IMR-90 (cell line): ENCODE results near the gene UBE2J1. TPM values are rescaled to one million over a fixed set of nuclear protein-coding genes. Genes with fewer than 3 reads are reported as not detected.

Experiments used
- ATAC-seq: fragments of 200-7000 bp; cut with Tn5 transposase; 2 replicates; pipeline ENCODE4 v1.9.1; 2020; ENCODE audit warnings: low read depth, mild to moderate bottlenecking, moderate library complexity
- BruUV-seq: library from RNA; stranded (reverse); fragments of 400-500 nt; replicated peaks from 2 replicates; lab custom pipeline; 2021; lab: Mats Ljungman, UMichigan
- CTCF ChIA-PET: fragments of 300-600 bp; formaldehyde crosslinking; extraction: SDS; loops from one replicate; lab custom pipeline; 2021; ENCODE audit warnings: antibody characterized with exemption; lab: Yijun Ruan, JAX
- POLR2A ChIA-PET: fragments of 300-600 bp; sonication (Branson Sonifier 250); formaldehyde crosslinking; loops from one replicate; lab custom pipeline; 2022; ENCODE audit warnings: antibody characterized with exemption; ENCODE audit not compliant: unreplicated experiment; lab: Charles Lee
- DNase-seq: peaks from one replicate; pipeline ENCODE4 v3.0.0; 2013
- H2AFZ ChIP-seq: replicated peaks from 2 replicates; pipeline ENCODE3; 2013; ENCODE audit warnings: low read length, mild to moderate bottlenecking; ENCODE audit not compliant: poor library complexity
- H2AK5ac ChIP-seq: 2 replicates; pipeline ENCODE4 v1.6.1; 2013; ENCODE audit warnings: low read depth, low read length, inconsistent platforms
- H2AK9ac ChIP-seq: replicated peaks from 2 replicates; pipeline ENCODE3; 2013; ENCODE audit warnings: mild to moderate bottlenecking, low read depth, low read length, moderate library complexity; ENCODE audit not compliant: poor library complexity
- H2BK120ac ChIP-seq: 2 replicates; pipeline ENCODE4 v1.6.1; 2013; ENCODE audit warnings: low read depth, low read length, inconsistent platforms
- H2BK15ac ChIP-seq: 3 replicates; pipeline ENCODE4 v1.6.1; 2013; ENCODE audit warnings: low read depth, low read length, inconsistent platforms
- H2BK20ac ChIP-seq: 2 replicates; pipeline ENCODE4 v1.6.1; 2013; ENCODE audit warnings: low read depth, mild to moderate bottlenecking, inconsistent platforms, low read length, moderate library complexity
- H2BK5ac ChIP-seq: 2 replicates; pipeline ENCODE4 v1.6.1; 2013; ENCODE audit warnings: mild to moderate bottlenecking, low read depth, low read length, inconsistent platforms; ENCODE audit not compliant: poor library complexity, severe bottlenecking
- H3K14ac ChIP-seq: replicated peaks from 2 replicates; pipeline ENCODE4 v1.6.1; 2013; ENCODE audit warnings: low read depth, low read length, inconsistent platforms
- H3K18ac ChIP-seq: 2 replicates; pipeline ENCODE4 v1.6.1; 2013; ENCODE audit warnings: low read depth, low read length, control low read depth
- H3K23ac ChIP-seq: 2 replicates; pipeline ENCODE4 v1.6.1; 2013; ENCODE audit warnings: low read depth, low read length, inconsistent platforms
- H3K27ac ChIP-seq: 2 replicates; pipeline ENCODE4 v1.5.1; 2013; ENCODE audit warnings: mild to moderate bottlenecking, control low read depth, low read length; ENCODE audit not compliant: insufficient read depth
- H3K27me3 ChIP-seq: 2 replicates; pipeline ENCODE4 v1.6.1; 2013; ENCODE audit warnings: low read length; ENCODE audit not compliant: control insufficient read depth, insufficient read depth
- H3K36me3 ChIP-seq: 2 replicates; pipeline ENCODE4 v1.6.1; 2013; ENCODE audit warnings: low read length, mixed read lengths; ENCODE audit not compliant: control insufficient read depth, insufficient read depth
- H3K4ac ChIP-seq: 2 replicates; pipeline ENCODE4 v1.6.1; 2013; ENCODE audit warnings: low read depth, low read length, inconsistent platforms
- H3K4me1 ChIP-seq: 2 replicates; pipeline ENCODE4 v1.6.1; 2013; ENCODE audit warnings: low read length, mixed read lengths; ENCODE audit not compliant: control insufficient read depth, insufficient read depth
- H3K4me2 ChIP-seq: 2 replicates; pipeline ENCODE4 v1.6.1; 2013; ENCODE audit warnings: low read depth, mild to moderate bottlenecking, control low read depth, low read length, moderate library complexity
- H3K4me3 ChIP-seq: 2 replicates; pipeline ENCODE4 v1.5.1; 2013; ENCODE audit warnings: low read depth, mild to moderate bottlenecking, control low read depth, low read length, moderate library complexity; ENCODE audit not compliant: insufficient read depth
- H3K56ac ChIP-seq: 2 replicates; pipeline ENCODE4 v1.6.1; 2013; ENCODE audit warnings: low read length, inconsistent platforms; ENCODE audit not compliant: insufficient read depth; ENCODE audit errors: extremely low read depth
- H3K79me1 ChIP-seq, 2 experiments: 2 replicates each; pipeline ENCODE4 v1.6.1; 2013; ENCODE audit warnings: low read length in 2 of 2, inconsistent platforms in 1 of 2, low read depth in 1 of 2
- H3K9ac ChIP-seq: 2 replicates; pipeline ENCODE4 v1.6.1; 2013; ENCODE audit warnings: low read depth, low read length, control low read depth
- H3K9me1 ChIP-seq: 2 replicates; pipeline ENCODE4 v1.6.1; 2013; ENCODE audit warnings: low read length, inconsistent platforms; ENCODE audit not compliant: insufficient read depth
- H3K9me3 ChIP-seq: 2 replicates; pipeline ENCODE4 v1.6.1; 2013; ENCODE audit warnings: low read length; ENCODE audit not compliant: control insufficient read depth, insufficient read depth
- H4K20me1 ChIP-seq: 2 replicates; pipeline ENCODE4 v1.6.1; 2013; ENCODE audit warnings: low read length, inconsistent platforms; ENCODE audit not compliant: insufficient read depth
- H4K5ac ChIP-seq: 2 replicates; pipeline ENCODE4 v1.6.1; 2013; ENCODE audit warnings: mild to moderate bottlenecking, low read depth, low read length, control low read depth
- H4K8ac ChIP-seq, 2 experiments: 2 replicates each; pipeline ENCODE4 v1.6.1; 2013; ENCODE audit warnings: low read depth in 2 of 2, low read length in 2 of 2, control low read depth in 1 of 2, inconsistent platforms in 1 of 2
- H4K91ac ChIP-seq: 2 replicates; pipeline ENCODE4 v1.6.1; 2013; ENCODE audit warnings: low read depth, low read length, inconsistent platforms; ENCODE audit not compliant: insufficient read depth
- CHD1 ChIP-seq: IDR thresholded peaks from 2 replicates; pipeline ENCODE4 v1.6.1; 2012; ENCODE audit warnings: low read depth, low read length, improper control_type of control experiment
- CTCF ChIP-seq: conservative IDR thresholded peaks from 2 replicates; pipeline ENCODE4 v1.5.1; 2012; ENCODE audit warnings: mild to moderate bottlenecking, low read depth, low read length, improper control_type of control experiment
- ELK1 ChIP-seq: fragments of 150-350 bp; IDR thresholded peaks from 2 replicates; pipeline ENCODE4 v1.6.1; 2016; ENCODE audit warnings: low read depth, mild to moderate bottlenecking, low read length, moderate library complexity, borderline replicate concordance
- NFE2L2 ChIP-seq: fragments of 150-350 bp; IDR thresholded peaks from 2 replicates; pipeline ENCODE4 v1.6.1; 2016; ENCODE audit warnings: low read depth, mild to moderate bottlenecking, low read length
- POLR2A ChIP-seq: IDR thresholded peaks from 2 replicates; pipeline ENCODE4 v1.6.1; 2012; ENCODE audit warnings: mild to moderate bottlenecking, low read depth, low read length
- RFX5 ChIP-seq: IDR thresholded peaks from 2 replicates; pipeline ENCODE4 v1.8.0; 2012; ENCODE audit warnings: low read depth, mild to moderate bottlenecking, low read length, moderate library complexity
- WGBS, 2 experiments: methylation state at CpG; one replicate each; pipeline versions ENCODE4 v1.1.5 to v1.1.7; 2013; ENCODE audit warnings: missing lambda C conversion rate in 2 of 2; ENCODE audit not compliant: insufficient read length in 1 of 2; ENCODE audit errors: extremely low coverage in 2 of 2; 5-methylcytosine and 5-hydroxymethylcytosine counted together
- dilution Hi-C: fragments of 300-500 bp; cut with HindIII; formaldehyde crosslinking; loops from one replicate; pipeline ENCODE4 v1.14.3; 2018; ENCODE audit warnings: low sequenced_read_pairs; ENCODE audit not compliant: unreplicated experiment
- in situ Hi-C: fragments of 300-500 bp; cut with MboI; formaldehyde crosslinking; loops from 3 replicates; pipeline ENCODE4 v1.14.3; 2019; ENCODE audit warnings: low sequenced_read_pairs, inconsistent platforms, mixed read lengths
- intact Hi-C: fragments of 100-400 bp; cut with micrococcal nuclease; formaldehyde crosslinking; loops from 2 replicates; pipeline ENCODE4 v1.10.0; 2022
- polyA plus RNA-seq, 3 experiments: library from polyadenylated mRNA; depleted of rRNA; stranded (reverse); fragments of >200 nt; gene quantifications; 2 replicates each; pipeline ENCODE4 v1.2.3, GENCODE V29; 2012; ENCODE audit warnings: low replicate concordance in 1 of 3
- total RNA-seq: library from RNA; depleted of rRNA; stranded (reverse); fragments of >200 nt; gene quantifications from 2 replicates; pipeline ENCODE4 v1.2.3, GENCODE V29; 2012

The UBE2J1 gene
- total and polyA plus RNA-seq, 2 of the 4 experiments (the other 2 are of a cell fraction): 20.9 to 35.3 TPM

- Histone ChIP-seq H3K18ac (no peak overlapping the region), H2BK15ac (no peak overlapping the region), H2BK5ac (no peak overlapping the region), H2AK5ac (no peak overlapping the region), H3K79me1 (no peaks in the 10 kb centered on the region), H4K5ac (no peak overlapping the region), H4K20me1 (no peaks in the 10 kb centered on the region), H2BK20ac (no peak overlapping the region), H3K9me1 (no peaks in the 10 kb centered on the region), H3K14ac (no peak overlapping the region), H3K27me3 (peaks cover 35% of the 10 kb centered on the region), H3K9ac (no peak overlapping the region), H3K4me2 (no peak overlapping the region), H2AK9ac (no peak overlapping the region), H3K56ac (no peak overlapping the region), H3K23ac (no peak overlapping the region), H2BK120ac (no peak overlapping the region), H3K4ac (no peak overlapping the region), H3K9me3 (no peaks in the 10 kb centered on the region), H3K36me3 (no peaks in the 10 kb centered on the region), H3K4me3 (no peak overlapping the region), H3K4me1 (no peaks in the 10 kb centered on the region), H3K27ac (no peak overlapping the region), H4K91ac (no peak overlapping the region), H4K8ac (no peak overlapping the region), H2AFZ (no peak overlapping the region)
- TF ChIP-seq CHD1 (no peak), POLR2A (no peak), NFE2L2 (no peak), CTCF (no peak), ELK1 (no peak), RFX5 (no peak)
- ChIA-PET CTCF (no interaction called here), POLR2A (no interaction called here)
- ATAC-seq (no peak), DNase-seq (no peak)
- dilution Hi-C loops: no loop called here
- in situ Hi-C loops: no loop called here
- 40% methylated on average over 1 of the region's 9 CpGs; no CpG with 5 or more reads in 1 of the 2 experiments for WGBS, 2 experiments
- intact Hi-C loops: no loop called here
- BruUV-seq: no TSS peak
Observed at GRCh38 chr6:89287351-89288028, 65.0 kb downstream of the UBE2J1 start.
